ENCODE results near the gene LRRN3. TPM values are rescaled to one million over a fixed set of nuclear protein-coding genes. Genes with fewer than 3 reads are reported as not detected.
A peak's percentile ranks its signal among the peaks of the same experiment; 100 is the strongest.

LRRN3 gene
- total and polyA plus RNA-seq, 2 donors (not counting 1 experiment from before 2014, with no cell fraction given) = 1.8 to 3.9 TPM

GRCh38 chr7:111132833-111133232 is 41.9 kb downstream of the LRRN3 start:
- H3K4me1 ChIP-seq (ENCODE audit: control insufficient read depth, extremely low read depth, insufficient read depth, low read length) = peaks cover under 1% of the 10 kb centered on the region
- no peaks in the 10 kb centered on the region for H3K36me3 ChIP-seq (ENCODE audit: control insufficient read depth, insufficient read depth, low read length)
- H3K9me3 ChIP-seq (ENCODE audit: control insufficient read depth, insufficient read depth, low read depth, low read length) = no peaks in the 10 kb centered on the region
- DNase-seq (ENCODE audit: low read depth in 2 of 2) = peak; percentile 13 to 30
- H3K79me2 ChIP-seq (ENCODE audit: control insufficient read depth, insufficient read depth, low read length) = no peaks in the 10 kb centered on the region
- no peaks in the 10 kb centered on the region for H4K20me1 ChIP-seq (ENCODE audit: control insufficient read depth, extremely low read depth, insufficient read depth, low read length)
- H2AFZ ChIP-seq (ENCODE audit: low read length) = no peak overlapping the region
- H3K4me3 ChIP-seq (replicated peaks in 1 of 4; ENCODE audit: control extremely low read depth in 1 of 4, insufficient read depth in 1 of 4, low read depth in 3 of 4, low read length in 4 of 4) = no peak overlapping the region
- no peaks in the 10 kb centered on the region for H3K27me3 ChIP-seq (ENCODE audit: control insufficient read depth, insufficient read depth, low read length)
- no peak overlapping the region for H3K27ac ChIP-seq (ENCODE audit: insufficient read depth, low read length)
- TF ChIP-seq EZH2 (IDR thresholded peaks at IDR 0.05; ENCODE audit: low read length, missing control alignments) = no peak
- no peak for TF ChIP-seq CTCF (conservative IDR thresholded peaks at IDR 0.05 in 1 of 2, IDR thresholded peaks at IDR 0.05 in 1 of 2; ENCODE audit: low read depth in 1 of 2, low read length in 2 of 2)
- H3K9ac ChIP-seq (ENCODE audit: insufficient read depth, low read length) = no peak overlapping the region
- H3K4me2 ChIP-seq (ENCODE audit: extremely low read depth, insufficient read depth, low read length) = no peak overlapping the region

GRCh38 chr7:111137296-111138192 is 46.6 kb downstream of the LRRN3 start:
- no peak overlapping the region for H3K4me2 ChIP-seq (ENCODE audit: extremely low read depth, insufficient read depth, low read length)
- no peaks in the 10 kb centered on the region for H3K9me3 ChIP-seq (ENCODE audit: control insufficient read depth, insufficient read depth, low read depth, low read length)
- H3K4me1 ChIP-seq (ENCODE audit: control insufficient read depth, extremely low read depth, insufficient read depth, low read length) = peaks cover 3% of the 10 kb centered on the region
- H2AFZ ChIP-seq (ENCODE audit: low read length) = peak overlapping the region; percentile 25
- H3K4me3 ChIP-seq (replicated peaks in 1 of 4; ENCODE audit: control extremely low read depth in 1 of 4, insufficient read depth in 1 of 4, low read depth in 3 of 4, low read length in 4 of 4) = no peak overlapping the region
- TF ChIP-seq EZH2 (IDR thresholded peaks at IDR 0.05; ENCODE audit: low read length, missing control alignments) = no peak
- no peak for TF ChIP-seq CTCF (conservative IDR thresholded peaks at IDR 0.05 in 1 of 2, IDR thresholded peaks at IDR 0.05 in 1 of 2; ENCODE audit: low read depth in 1 of 2, low read length in 2 of 2)
- peak overlapping the region; percentile 8 for H3K27ac ChIP-seq (ENCODE audit: insufficient read depth, low read length)
- no peaks in the 10 kb centered on the region for H4K20me1 ChIP-seq (ENCODE audit: control insufficient read depth, extremely low read depth, insufficient read depth, low read length)
- H3K79me2 ChIP-seq (ENCODE audit: control insufficient read depth, insufficient read depth, low read length) = no peaks in the 10 kb centered on the region
- peak; percentile 8 to 10 for DNase-seq (ENCODE audit: low read depth in 2 of 2)
- no peaks in the 10 kb centered on the region for H3K27me3 ChIP-seq (ENCODE audit: control insufficient read depth, insufficient read depth, low read length)
- no peaks in the 10 kb centered on the region for H3K36me3 ChIP-seq (ENCODE audit: control insufficient read depth, insufficient read depth, low read length)
- no peak overlapping the region for H3K9ac ChIP-seq (ENCODE audit: insufficient read depth, low read length)

GRCh38 chr7:111138193-111138569 is 47.3 kb downstream of the LRRN3 start:
- Histone ChIP-seq H2AFZ (ENCODE audit: low read length) (peak overlapping the region; percentile 25), H3K9ac (ENCODE audit: insufficient read depth, low read length) (no peak overlapping the region), H3K9me3 (ENCODE audit: control insufficient read depth, insufficient read depth, low read depth, low read length) (no peaks in the 10 kb centered on the region), H3K27ac (ENCODE audit: insufficient read depth, low read length) (peak overlapping the region; percentile 8), H3K27me3 (ENCODE audit: control insufficient read depth, insufficient read depth, low read length) (no peaks in the 10 kb centered on the region), H4K20me1 (ENCODE audit: control insufficient read depth, extremely low read depth, insufficient read depth, low read length) (no peaks in the 10 kb centered on the region), H3K79me2 (ENCODE audit: control insufficient read depth, insufficient read depth, low read length) (no peaks in the 10 kb centered on the region), H3K4me2 (ENCODE audit: extremely low read depth, insufficient read depth, low read length) (no peak overlapping the region), H3K4me3 (replicated peaks in 1 of 4; ENCODE audit: control extremely low read depth in 1 of 4, insufficient read depth in 1 of 4, low read depth in 3 of 4, low read length in 4 of 4) (no peak overlapping the region), H3K36me3 (ENCODE audit: control insufficient read depth, insufficient read depth, low read length) (no peaks in the 10 kb centered on the region), H3K4me1 (ENCODE audit: control insufficient read depth, extremely low read depth, insufficient read depth, low read length) (peaks cover 3% of the 10 kb centered on the region)
- TF ChIP-seq CTCF (conservative IDR thresholded peaks at IDR 0.05 in 1 of 2, IDR thresholded peaks at IDR 0.05 in 1 of 2; ENCODE audit: low read depth in 1 of 2, low read length in 2 of 2) (no peak), EZH2 (IDR thresholded peaks at IDR 0.05; ENCODE audit: low read length, missing control alignments) (no peak)
- peak; percentile 44 to 61 for DNase-seq (ENCODE audit: low read depth in 2 of 2)

Measured in fibroblast of lung (primary cell).